Airway epithelial cell (primary cell): ENCODE measurements around the gene MS4A4E. TPM values are rescaled to one million over a fixed set of nuclear protein-coding genes. Genes with fewer than 3 reads are reported as not detected.

ENCODE experiments used
- total RNA-seq: library from RNA; depleted of rRNA; stranded (reverse); fragments of >200 nt; gene quantifications from 2 replicates; pipeline ENCODE4 v1.2.3, GENCODE V29; 2015

Gene MS4A4E
- total RNA-seq = not detected in 2 replicates

GRCh38 chr11:60242740-60243239 lies at the start of gene MS4A4E:
Gene MS4A4E, minus strand, starts transcription at chr11:60243137. Its CDS starts 13,082 bp downstream, at chr11:60230055.

GRCh38 chr11:60280412-60280811 lies 37.5 kb upstream of the MS4A4E start, which contains the start of gene MS4A4A:
Gene MS4A4A, plus strand, starts transcription at chr11:60280666. Its CDS starts 10 bp downstream, at chr11:60280676.

GRCh38 chr11:60182541-60183330 lies 60.2 kb downstream of the MS4A4E start, which contains the start of gene MS4A6A:
Gene MS4A6A, minus strand, starts transcription at chr11:60183083. Its CDS starts 1,356 bp downstream, at chr11:60181727.

Other genes with a start within 250 kb of the MS4A4E start
- gene OOSP4B, start 226.0 kb downstream of the MS4A4E start, total RNA-seq = not detected in 2 replicates
- not detected in 2 replicates for gene OOSP2, start 202.7 kb downstream of the MS4A4E start, total RNA-seq
- not detected in 2 replicates for gene MS4A3, start 186.5 kb downstream of the MS4A4E start, total RNA-seq
- gene MS4A2, start 154.5 kb downstream of the MS4A4E start, total RNA-seq = not detected in 2 replicates
- not detected in 2 replicates for gene MS4A6A, start 60.1 kb downstream of the MS4A4E start, total RNA-seq
- gene MS4A4A, start 37.5 kb upstream of the MS4A4E start, total RNA-seq = not detected in 2 replicates
- gene MS4A6E, start 84.1 kb upstream of the MS4A4E start, total RNA-seq = not detected in 2 replicates
- not detected in 2 replicates for gene MS4A7, start 135.4 kb upstream of the MS4A4E start, total RNA-seq
- gene MS4A14, start 153.3 kb upstream of the MS4A4E start, total RNA-seq = not detected in 2 replicates
- not detected in 2 replicates for gene MS4A5, start 186.4 kb upstream of the MS4A4E start, total RNA-seq
- not detected in 2 replicates for gene MS4A1, start 212.7 kb upstream of the MS4A4E start, total RNA-seq
- not detected in 2 replicates for gene MS4A12, start 249.6 kb upstream of the MS4A4E start, total RNA-seq